HCT116 (cell line): Measurements from ENCODE around the gene PLEKHA6.

ENCODE experiments used
- CTCF ChIP-seq, 3 experiments: fragments of 200-600 bp in 1 of 3; sonication (generic) in 1 of 3; IDR thresholded peaks in 2 of 3; conservative IDR thresholded peaks in 1 of 3; 2 replicates each; pipeline ENCODE4 v1.5.1; 2012 to 2017; ENCODE audit warnings: low read depth in 2 of 3, low read length in 2 of 3, antibody characterized with exemption in 1 of 3, borderline replicate concordance in 1 of 3, control low read depth in 1 of 3, mild to moderate bottlenecking in 1 of 3, mixed read lengths in 1 of 3, mixed run types in 1 of 3, moderate library complexity in 1 of 3; ENCODE audit not compliant: insufficient read depth in 1 of 3
- POLR2A ChIP-seq: IDR thresholded peaks from 2 replicates; pipeline ENCODE4 v1.7.0; 2011; ENCODE audit warnings: borderline replicate concordance; ENCODE audit not compliant: insufficient read depth, insufficient read length; ENCODE audit errors: extremely low read depth
- POLR2AphosphoS5 ChIP-seq: IDR thresholded peaks from 2 replicates; pipeline ENCODE4 v1.6.1; 2011; ENCODE audit warnings: mild to moderate bottlenecking, low read depth, low read length, moderate library complexity
- RAD21 ChIP-seq: IDR thresholded peaks from 2 replicates; pipeline ENCODE4 v1.6.1; 2012; ENCODE audit warnings: low read depth, mild to moderate bottlenecking

DNA sequence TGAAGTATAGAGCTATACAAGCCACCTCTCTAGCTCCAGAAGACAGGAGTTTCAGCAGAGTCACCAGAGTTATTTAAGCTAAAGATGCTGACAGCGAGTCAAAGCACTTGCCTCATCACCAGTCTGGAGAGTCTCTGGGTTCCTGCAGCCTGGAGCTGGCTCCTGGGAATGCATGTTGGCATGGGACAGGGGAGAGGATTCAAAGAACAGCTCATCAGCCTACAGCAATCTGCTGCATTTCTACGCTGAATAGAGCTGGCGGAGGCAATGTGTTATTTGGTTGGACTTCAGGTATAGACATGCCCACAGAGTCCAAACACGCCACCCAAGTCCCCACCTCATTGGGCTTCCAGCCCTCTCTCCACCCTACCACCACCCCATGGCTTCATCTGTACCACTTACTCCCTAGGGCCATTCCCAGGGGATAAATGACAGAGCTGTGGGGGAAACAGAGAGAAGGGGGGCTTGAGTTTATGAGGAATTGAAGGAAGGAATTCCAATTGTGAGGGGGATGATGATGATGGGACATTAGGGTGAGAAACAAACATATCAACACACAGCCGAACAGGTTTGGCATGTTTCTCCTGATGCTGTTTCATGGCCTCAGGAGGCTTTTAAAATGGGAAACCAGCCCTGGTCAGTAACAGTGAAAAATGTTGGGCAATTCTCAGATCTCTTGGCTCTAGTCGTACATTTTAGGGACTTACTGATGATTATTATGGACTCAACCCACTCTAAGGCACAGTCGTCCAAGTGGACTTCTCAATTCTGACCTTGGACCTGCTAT lies 58.4 kb downstream of the PLEKHA6 start:
- TF ChIP-seq CTCF (IDR thresholded peaks at IDR 0.05 in 2 of 3, conservative IDR thresholded peaks at IDR 0.05 in 1 of 3; ENCODE audit: borderline replicate concordance in 1 of 3, insufficient read depth in 1 of 3, low read depth in 2 of 3, low read length in 2 of 3), result no peak
- no peak for TF ChIP-seq POLR2A
- no peak for TF ChIP-seq RAD21
- no peak for TF ChIP-seq POLR2AphosphoS5
